Measurements from ENCODE around the gene PARD6B. TPM values are rescaled to one million over a fixed set of nuclear protein-coding genes. Genes with fewer than 3 reads are reported as not detected.
"Not testable (repeated sequence)": the region's sequence is repeated elsewhere in the genome, so short reads cannot be mapped to it uniquely, and the experiment has no call there.

The PARD6B gene
- total RNA-seq, 2 experiments from 2014 or later = 4.3 to 6.2 TPM

- peaks cover 46% of the 10 kb centered on the region for H3K27me3 Mint-ChIP-seq
- H3K4me1 Mint-ChIP-seq = peaks cover 7% of the 10 kb centered on the region
- DNase-seq = no peak
- ChIA-PET POLR2A (no interaction called here), CTCF (interaction anchor here (0.7 kb wide), 1 partner anchor 55 kb away, joined by 3 read pairs; no protein-coding TSS in a partner anchor)
- no peaks in the 10 kb centered on the region for H3K9me3 Mint-ChIP-seq
- no peaks in the 10 kb centered on the region for H3K36me3 Mint-ChIP-seq (ENCODE audit: low read depth)
- no peak overlapping the region for H3K4me3 Mint-ChIP-seq
- H3K27ac Mint-ChIP-seq = no peak overlapping the region
Observed at GRCh38 chr20:50694379-50695134, 36.8 kb upstream of the PARD6B start.

GRCh38 chr20:50695135-50695872 lies 36.1 kb upstream of the PARD6B start:
- no peaks in the 10 kb centered on the region for H3K9me3 Mint-ChIP-seq
- DNase-seq = no peak
- H3K4me3 Mint-ChIP-seq = no peak overlapping the region
- no peaks in the 10 kb centered on the region for H3K36me3 Mint-ChIP-seq (ENCODE audit: low read depth)
- H3K27ac Mint-ChIP-seq = no peak overlapping the region
- ChIA-PET CTCF (interaction anchor here (1.1 kb wide), 1 partner anchor 23 kb away, joined by 3 read pairs; no protein-coding TSS in a partner anchor), POLR2A (no interaction called here)
- peaks cover 7% of the 10 kb centered on the region for H3K4me1 Mint-ChIP-seq
- H3K27me3 Mint-ChIP-seq = peaks cover 40% of the 10 kb centered on the region

GRCh38 chr20:50698255-50698654 lies 33.1 kb upstream of the PARD6B start:
- H3K36me3 Mint-ChIP-seq (ENCODE audit: low read depth); H3K4me1 Mint-ChIP-seq; POLR2A ChIA-PET; H3K9me3 Mint-ChIP-seq; CTCF ChIA-PET; DNase-seq; H3K4me3 Mint-ChIP-seq; H3K27ac Mint-ChIP-seq: not testable (repeated sequence)
- peaks cover 23% of the 10 kb centered on the region for H3K27me3 Mint-ChIP-seq

- H3K9me3 Mint-ChIP-seq = no peaks in the 10 kb centered on the region
- no peak overlapping the region for H3K4me3 Mint-ChIP-seq
- peaks cover 21% of the 10 kb centered on the region for H3K27me3 Mint-ChIP-seq
- no peak overlapping the region for H3K27ac Mint-ChIP-seq
- no peak for DNase-seq
- CTCF ChIA-PET = no interaction called here
- H3K4me1 Mint-ChIP-seq = no peaks in the 10 kb centered on the region
- POLR2A ChIA-PET = no interaction called here
- H3K36me3 Mint-ChIP-seq (ENCODE audit: low read depth) = no peaks in the 10 kb centered on the region
Observed at GRCh38 chr20:50699688-50700087, 31.7 kb upstream of the PARD6B start.

- Mint-ChIP-seq H3K27me3 (peaks cover 16% of the 10 kb centered on the region), H3K9me3 (no peaks in the 10 kb centered on the region), H3K4me1 (no peaks in the 10 kb centered on the region), H3K27ac (no peak overlapping the region), H3K36me3 (ENCODE audit: low read depth) (no peaks in the 10 kb centered on the region), H3K4me3 (no peak overlapping the region)
- ChIA-PET CTCF (no interaction called here), POLR2A (no interaction called here)
- no peak for DNase-seq
Observed at GRCh38 chr20:50701041-50701963, 30.1 kb upstream of the PARD6B start.

DNA sequence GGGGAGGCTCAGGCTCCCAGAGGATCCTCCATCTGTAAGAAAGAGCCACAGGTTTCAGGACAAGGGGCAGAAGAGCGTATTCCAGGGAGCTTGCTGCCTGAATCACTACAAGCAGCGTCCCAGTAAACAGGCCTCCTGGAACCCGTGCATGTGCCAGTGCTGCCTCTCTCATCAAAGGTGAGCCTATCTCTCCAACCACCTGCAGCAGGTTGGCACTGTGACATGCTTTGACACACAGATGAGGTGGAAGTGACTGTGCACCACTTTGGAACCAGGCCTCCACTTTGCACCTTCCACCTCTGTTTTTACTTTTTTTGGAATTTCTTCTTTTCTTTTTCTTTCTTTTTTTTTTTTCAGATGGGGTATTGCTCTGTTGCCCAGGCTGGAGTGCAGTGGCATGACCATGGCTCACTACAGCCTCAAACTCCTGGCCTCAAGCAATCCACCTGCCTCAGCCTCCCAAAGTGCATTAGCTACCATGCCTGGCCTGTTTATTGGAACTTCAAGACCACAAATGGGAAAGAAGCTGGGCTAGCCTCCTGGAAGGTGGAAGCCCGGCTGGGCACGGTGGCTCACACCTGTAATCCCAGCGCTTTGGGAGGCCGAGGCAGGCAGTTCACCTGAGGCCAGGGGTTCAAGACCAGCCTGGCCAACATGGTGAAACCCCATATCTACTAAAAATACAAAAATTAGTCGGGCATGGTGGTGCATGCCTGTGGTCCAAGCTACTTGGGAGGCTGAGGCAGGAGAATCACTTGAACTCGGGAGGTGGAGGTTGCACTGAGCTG lies 27.5 kb upstream of the PARD6B start:
- H3K4me1 Mint-ChIP-seq; CTCF ChIA-PET; DNase-seq; POLR2A ChIA-PET; H3K4me3 Mint-ChIP-seq; H3K27ac Mint-ChIP-seq; H3K9me3 Mint-ChIP-seq; H3K36me3 Mint-ChIP-seq (ENCODE audit: low read depth): not testable (repeated sequence)
- peaks cover 13% of the 10 kb centered on the region for H3K27me3 Mint-ChIP-seq

- ChIA-PET POLR2A (no interaction called here), CTCF (no interaction called here)
- Mint-ChIP-seq H3K9me3 (no peaks in the 10 kb centered on the region), H3K27ac (no peak overlapping the region), H3K36me3 (ENCODE audit: low read depth) (no peaks in the 10 kb centered on the region), H3K4me3 (no peak overlapping the region), H3K27me3 (peaks cover 13% of the 10 kb centered on the region), H3K4me1 (no peaks in the 10 kb centered on the region)
- no peak for DNase-seq
Observed at GRCh38 chr20:50704514-50704913, 26.9 kb upstream of the PARD6B start.

DNA sequence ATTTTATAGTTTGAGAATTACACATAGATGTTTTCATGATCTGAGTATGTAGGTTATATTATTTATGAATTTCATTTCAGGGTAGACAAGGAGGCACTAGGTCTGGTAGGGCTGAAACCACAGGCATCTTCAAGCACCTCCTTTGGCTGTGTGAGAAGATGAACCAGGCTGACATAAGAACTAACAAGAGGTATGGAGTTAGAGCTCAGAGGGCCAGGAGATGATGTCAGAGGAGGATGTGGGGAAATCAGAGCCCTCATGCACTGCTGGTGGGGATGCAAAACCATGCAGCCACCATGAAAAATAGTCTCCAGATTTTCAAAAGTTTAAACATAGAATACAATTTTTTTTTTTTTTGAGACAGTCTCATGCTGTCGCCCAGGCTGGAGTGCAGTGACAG lies 26.4 kb upstream of the PARD6B start:
- ChIA-PET POLR2A (no interaction called here), CTCF (no interaction called here)
- H3K4me1 Mint-ChIP-seq = no peaks in the 10 kb centered on the region
- H3K27ac Mint-ChIP-seq = no peak overlapping the region
- no peak for DNase-seq
- peaks cover 13% of the 10 kb centered on the region for H3K27me3 Mint-ChIP-seq
- no peak overlapping the region for H3K4me3 Mint-ChIP-seq
- H3K9me3 Mint-ChIP-seq = no peaks in the 10 kb centered on the region
- no peaks in the 10 kb centered on the region for H3K36me3 Mint-ChIP-seq (ENCODE audit: low read depth)

GRCh38 chr20:50708845-50709635 lies 22.3 kb upstream of the PARD6B start:
- ChIA-PET CTCF (interaction anchor here (1.5 kb wide), 1 partner anchor 40 kb away, joined by 3 read pairs; no protein-coding TSS in a partner anchor), POLR2A (no interaction called here)
- Mint-ChIP-seq H3K27ac (no peak overlapping the region), H3K4me1 (no peaks in the 10 kb centered on the region), H3K9me3 (no peaks in the 10 kb centered on the region), H3K27me3 (peaks cover 16% of the 10 kb centered on the region), H3K36me3 (ENCODE audit: low read depth) (no peaks in the 10 kb centered on the region), H3K4me3 (no peak overlapping the region)
- no peak for DNase-seq

- ChIA-PET CTCF (interaction anchor here (1.5 kb wide), 1 partner anchor 40 kb away, joined by 3 read pairs; no protein-coding TSS in a partner anchor), POLR2A (no interaction called here)
- Mint-ChIP-seq H3K9me3 (no peaks in the 10 kb centered on the region), H3K4me1 (no peaks in the 10 kb centered on the region), H3K4me3 (no peak overlapping the region), H3K27me3 (peaks cover 16% of the 10 kb centered on the region), H3K36me3 (ENCODE audit: low read depth) (no peaks in the 10 kb centered on the region), H3K27ac (no peak overlapping the region)
- DNase-seq = no peak
Observed at GRCh38 chr20:50709636-50709973, 21.8 kb upstream of the PARD6B start.

GRCh38 chr20:50710492-50711063 lies 20.8 kb upstream of the PARD6B start:
- ChIA-PET POLR2A (no interaction called here), CTCF (no interaction called here)
- Mint-ChIP-seq H3K9me3 (no peaks in the 10 kb centered on the region), H3K36me3 (ENCODE audit: low read depth) (no peaks in the 10 kb centered on the region), H3K27me3 (peaks cover 15% of the 10 kb centered on the region), H3K4me1 (no peaks in the 10 kb centered on the region), H3K27ac (no peak overlapping the region), H3K4me3 (no peak overlapping the region)
- DNase-seq = no peak
